K562 (cell line): ENCODE measurements around the gene MAML3. TPM values are rescaled to one million over a fixed set of nuclear protein-coding genes. Genes with fewer than 3 reads are reported as not detected.

ENCODE experiments used
- ATAC-seq: fragments of 200-7000 bp; cut with Tn5 transposase; 3 replicates; pipeline ENCODE4 v1.9.1; 2020; ENCODE audit warnings: moderate library complexity
- BruUV-seq: library from RNA; stranded (reverse); fragments of 400-500 nt; replicated peaks from 2 replicates; lab custom pipeline; 2021; lab: Mats Ljungman, UMichigan
- CTCF ChIA-PET: fragments of 300-600 bp; formaldehyde crosslinking; extraction: SDS; loops from one replicate; lab custom pipeline; 2021; ENCODE audit warnings: low intra/inter-chr PET ratio; lab: Yijun Ruan, JAX
- POLR2A ChIA-PET: fragments of 300-600, 350-650 bp; sonication (Branson Sonifier 250); formaldehyde crosslinking; extraction: SDS; loops from one replicate; lab custom pipeline; 2021; ENCODE audit warnings: antibody characterized with exemption, inconsistent platforms; lab: Yijun Ruan, JAX
- DNase-seq, 4 experiments: peaks; one replicate each; pipeline versions ENCODE4 v3.0.0 to v3.0.0-alpha.2; 2011 to 2018; ENCODE audit warnings: low spot score in 3 of 4, mixed read lengths in 3 of 4; ENCODE audit errors: extremely low read depth in 1 of 4
- FAIRE-seq: peaks from 2 replicates; lab custom pipeline; 2011; peaks lifted over from hg19 to GRCh38; lab: Jason Lieb, UNC
- H2AFZ ChIP-seq: 2 replicates; pipeline ENCODE4 v1.6.0; 2011; ENCODE audit warnings: low read depth, low read length, control low read depth, inconsistent platforms
- H3K27ac ChIP-seq: fragments of 200-600 bp; 3 replicates; pipeline ENCODE4 v1.8.0; 2011; ENCODE audit warnings: low read depth, mild to moderate bottlenecking, control low read depth, inconsistent platforms, low read length, moderate library complexity, mixed read lengths; ENCODE audit errors: extremely low read depth
- H3K27me3 ChIP-seq, 2 experiments: fragments of 300-600 bp in 1 of 2; 2 replicates in 1 of 2; 3 replicates in 1 of 2; pipeline versions ENCODE4 v1.6.0 to v1.8.0; 2011; ENCODE audit warnings: inconsistent platforms in 2 of 2, low read length in 2 of 2, mild to moderate bottlenecking in 1 of 2, mixed read lengths in 1 of 2, moderate library complexity in 1 of 2; ENCODE audit not compliant: control insufficient read depth in 2 of 2, insufficient read depth in 2 of 2
- H3K36me3 ChIP-seq: fragments of 300-600 bp; 3 replicates; pipeline ENCODE4 v1.8.0; 2011; ENCODE audit warnings: mild to moderate bottlenecking, low read length, inconsistent platforms; ENCODE audit not compliant: control insufficient read depth, insufficient read depth
- H3K4me1 ChIP-seq, 2 experiments: fragments of 200-600 bp in 1 of 2; replicated peaks in 1 of 2; 2 replicates in 1 of 2; 3 replicates in 1 of 2; pipeline versions ENCODE4 v1.5.1 to v1.8.0; 2011; ENCODE audit warnings: inconsistent platforms in 2 of 2, low read length in 2 of 2, mild to moderate bottlenecking in 1 of 2, mixed read lengths in 1 of 2, moderate library complexity in 1 of 2; ENCODE audit not compliant: control insufficient read depth in 2 of 2, insufficient read depth in 2 of 2
- H3K4me2 ChIP-seq: 2 replicates; pipeline ENCODE4 v1.6.1; 2011; ENCODE audit warnings: low read length, control low read depth, inconsistent platforms, mixed read lengths; ENCODE audit not compliant: insufficient read depth
- H3K4me3 ChIP-seq: fragments of 200-600 bp; sonication (generic), shearing (Covaris generic); 2 replicates; pipeline ENCODE4 v1.5.1; 2016; ENCODE audit warnings: control low read depth, inconsistent platforms
- H3K79me2 ChIP-seq: fragments of 200-600 bp; 3 replicates; pipeline ENCODE4 v1.8.0; 2011; ENCODE audit warnings: low read length, inconsistent platforms; ENCODE audit not compliant: control insufficient read depth, insufficient read depth
- H3K9ac ChIP-seq, 2 experiments: 2 replicates each; pipeline versions ENCODE4 v1.6.0 to v1.6.1; 2011; ENCODE audit warnings: low read depth in 2 of 2, low read length in 2 of 2, control low read depth in 1 of 2, inconsistent platforms in 1 of 2, mild to moderate bottlenecking in 1 of 2, mixed read lengths in 1 of 2; ENCODE audit not compliant: insufficient read depth in 1 of 2
- H3K9me1 ChIP-seq: one replicate; pipeline ENCODE4 v1.6.0; 2011; ENCODE audit warnings: inconsistent platforms, mild to moderate bottlenecking, low read length, moderate library complexity; ENCODE audit not compliant: control insufficient read depth, insufficient read depth
- H3K9me3 ChIP-seq: replicated peaks from 2 replicates; pipeline ENCODE4 v1.5.1; 2011; ENCODE audit warnings: low read depth, low read length, inconsistent platforms; ENCODE audit not compliant: control insufficient read depth, insufficient read depth
- H4K20me1 ChIP-seq: replicated peaks from 2 replicates; pipeline ENCODE4 v1.6.1; 2011; ENCODE audit warnings: low read length, inconsistent platforms, mixed read lengths; ENCODE audit not compliant: control insufficient read depth, insufficient read depth
- ARID2 ChIP-seq: fragments of 450-650 bp; IDR thresholded peaks from 2 replicates; pipeline ENCODE4 v1.6.1; 2017; ENCODE audit warnings: antibody characterized with exemption, mild to moderate bottlenecking
- HBP1 ChIP-seq: fragments of 450-650 bp; formaldehyde crosslinking; IDR thresholded peaks from 2 replicates; pipeline ENCODE4 v1.4.0; 2022; ENCODE audit warnings: missing genetic modification characterization
- THAP12 ChIP-seq: fragments of 250-450 bp; sonication (Bioruptor Pico); IDR thresholded peaks from 2 replicates; pipeline ENCODE4 v1.9.0; 2021; ENCODE audit warnings: mild to moderate bottlenecking, inconsistent platforms
- ZBTB8A ChIP-seq: fragments of 450-650 bp; IDR thresholded peaks from 2 replicates; pipeline ENCODE4 v1.6.1; 2018; ENCODE audit warnings: mild to moderate bottlenecking, moderate library complexity; ENCODE audit not compliant: partially characterized antibody
- ZFX ChIP-seq: sonication (generic); formaldehyde crosslinking; IDR thresholded peaks from 2 replicates; pipeline ENCODE4 v1.8.0; 2022; ENCODE audit warnings: mild to moderate bottlenecking, missing genetic modification reagents, moderate library complexity
- ZMIZ1 ChIP-seq, 2 experiments: fragments of 150-350 bp in 1 of 2; IDR thresholded peaks; 2 replicates each; pipeline ENCODE4 v1.6.1; 2012 to 2016; ENCODE audit warnings: low read depth in 2 of 2, low read length in 2 of 2, mild to moderate bottlenecking in 1 of 2, moderate library complexity in 1 of 2
- ZNF174 ChIP-seq: fragments of 250-450 bp; sonication (Bioruptor Pico); IDR thresholded peaks from 2 replicates; pipeline ENCODE4 v1.4.0; 2020; ENCODE audit warnings: mild to moderate bottlenecking
- WGBS: fragments of 100-300 bp; shearing (Covaris generic); methylation state at CpG from one replicate; pipeline ENCODE4 v1.1.6; 2016; ENCODE audit warnings: low coverage, mixed read lengths; ENCODE audit not compliant: insufficient coverage; ENCODE audit errors: missing lambda C conversion rate; 5-methylcytosine and 5-hydroxymethylcytosine counted together
- in situ Hi-C: fragments of 300-500 bp; cut with MboI; formaldehyde crosslinking; loops from 4 replicates; pipeline ENCODE4 v1.15.0; 2018; ENCODE audit warnings: inconsistent platforms, mixed read lengths
- intact Hi-C: fragments of 100-400 bp; cut with micrococcal nuclease; formaldehyde crosslinking; loops from 2 replicates; pipeline ENCODE4 v1.14.2; 2022
- polyA plus RNA-seq, 8 experiments: library from polyadenylated mRNA; depleted of rRNA in 4 of 8; stranded (reverse) in 5 of 8; unstranded in 3 of 8; fragments of >200 nt; fragmentation: Nextera tagmentation in 2 of 8; fragmentation: Illumina TruSeq in 1 of 8; extraction: Ambion mirVana in 2 of 8; extraction: Trizol in 1 of 8; gene quantifications; 2 replicates each; pipeline versions ENCODE4 v1.2.1 to v1.2.3, GENCODE V29; 2011 to 2014; ENCODE audit warnings: inconsistent platforms in 1 of 8, missing spikeins in 1 of 8
- total RNA-seq, 7 experiments: library from RNA; depleted of rRNA in 6 of 7; stranded (reverse); fragments of >200 nt in 6 of 7; fragmentation: Illumina TruSeq in 2 of 7; extraction: Trizol in 2 of 7; gene quantifications; 2 replicates each; pipeline versions ENCODE4 v1.2.1 to v1.2.3, GENCODE V29; 2011 to 2021; ENCODE audit warnings: low replicate concordance in 1 of 7
- TF ChIP-seq, protein P1 (sequence below): sonication (generic); formaldehyde crosslinking; IDR thresholded peaks from 2 replicates; pipeline ENCODE4 v1.8.1; 2023; ENCODE audit warnings: missing genetic modification reagents, mild to moderate bottlenecking, borderline replicate concordance

Gene MAML3
- total and polyA plus RNA-seq, 9 of the 15 experiments (the other 6 are each of a cell fraction or from before 2014, with no cell fraction given): 0.01 to 0.55 (median 0.25) TPM

DNA sequence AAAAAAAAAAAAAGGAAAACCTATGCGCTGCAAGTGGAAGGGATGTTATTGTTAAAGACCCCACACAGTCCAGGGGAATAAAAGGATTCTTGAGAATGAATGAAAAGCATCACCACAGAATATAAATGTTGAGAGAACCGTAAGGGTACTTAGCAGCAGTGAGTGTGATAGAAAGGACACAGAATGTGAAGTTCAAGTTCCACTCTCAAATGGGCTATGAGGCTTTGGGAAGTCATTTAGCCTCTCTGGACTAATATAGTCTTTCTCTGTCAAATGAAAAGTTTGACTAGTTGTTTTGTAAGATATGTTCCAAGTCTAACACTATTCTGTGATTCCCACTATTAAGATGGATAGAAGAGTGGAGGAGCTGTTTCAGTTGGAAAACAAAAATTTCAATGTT is 35.8 kb upstream of the MAML3 start:
- no TSS peak for BruUV-seq
- CTCF ChIA-PET: no interaction called here
- H3K4me3 ChIP-seq: no peak overlapping the region
- no peaks in the 10 kb centered on the region for H3K9me1 ChIP-seq
- no peaks in the 10 kb centered on the region for H3K36me3 ChIP-seq
- POLR2A ChIA-PET: no interaction called here
- no peak overlapping the region for H3K4me2 ChIP-seq
- intact Hi-C loops: no loop called here
- no peaks in the 10 kb centered on the region for H3K4me1 ChIP-seq
- WGBS: 0% methylated on average over 1 of the region's 2 CpGs
- H3K9me3 ChIP-seq: no peaks in the 10 kb centered on the region
- H2AFZ ChIP-seq: no peak overlapping the region
- H4K20me1 ChIP-seq: no peaks in the 10 kb centered on the region
- FAIRE-seq (no peak), ATAC-seq (no peak), DNase-seq (no peak)
- H3K27ac ChIP-seq: no peak overlapping the region
- H3K79me2 ChIP-seq: no peaks in the 10 kb centered on the region
- in situ Hi-C loops: no loop called here
- peaks cover 0 to 5% of the 10 kb centered on the region in 2 experiments; a peak in 1 of 5 replicates for H3K27me3 ChIP-seq
- H3K9ac ChIP-seq: no peak overlapping the region
- TF ChIP-seq THAP12 (CRISPR knock-in tag) (no peak), ZFX (CRISPR knock-in tag) (no peak), ARID2 (no peak), HBP1 (no peak), ZNF174 (CRISPR knock-in tag) (no peak), ZBTB8A (no peak), ZMIZ1 (IDR thresholded peaks at IDR 0.05; ENCODE audit: low read depth in 2 of 2, low read length in 2 of 2) (no peak)
- TF ChIP-seq, protein P1, sequence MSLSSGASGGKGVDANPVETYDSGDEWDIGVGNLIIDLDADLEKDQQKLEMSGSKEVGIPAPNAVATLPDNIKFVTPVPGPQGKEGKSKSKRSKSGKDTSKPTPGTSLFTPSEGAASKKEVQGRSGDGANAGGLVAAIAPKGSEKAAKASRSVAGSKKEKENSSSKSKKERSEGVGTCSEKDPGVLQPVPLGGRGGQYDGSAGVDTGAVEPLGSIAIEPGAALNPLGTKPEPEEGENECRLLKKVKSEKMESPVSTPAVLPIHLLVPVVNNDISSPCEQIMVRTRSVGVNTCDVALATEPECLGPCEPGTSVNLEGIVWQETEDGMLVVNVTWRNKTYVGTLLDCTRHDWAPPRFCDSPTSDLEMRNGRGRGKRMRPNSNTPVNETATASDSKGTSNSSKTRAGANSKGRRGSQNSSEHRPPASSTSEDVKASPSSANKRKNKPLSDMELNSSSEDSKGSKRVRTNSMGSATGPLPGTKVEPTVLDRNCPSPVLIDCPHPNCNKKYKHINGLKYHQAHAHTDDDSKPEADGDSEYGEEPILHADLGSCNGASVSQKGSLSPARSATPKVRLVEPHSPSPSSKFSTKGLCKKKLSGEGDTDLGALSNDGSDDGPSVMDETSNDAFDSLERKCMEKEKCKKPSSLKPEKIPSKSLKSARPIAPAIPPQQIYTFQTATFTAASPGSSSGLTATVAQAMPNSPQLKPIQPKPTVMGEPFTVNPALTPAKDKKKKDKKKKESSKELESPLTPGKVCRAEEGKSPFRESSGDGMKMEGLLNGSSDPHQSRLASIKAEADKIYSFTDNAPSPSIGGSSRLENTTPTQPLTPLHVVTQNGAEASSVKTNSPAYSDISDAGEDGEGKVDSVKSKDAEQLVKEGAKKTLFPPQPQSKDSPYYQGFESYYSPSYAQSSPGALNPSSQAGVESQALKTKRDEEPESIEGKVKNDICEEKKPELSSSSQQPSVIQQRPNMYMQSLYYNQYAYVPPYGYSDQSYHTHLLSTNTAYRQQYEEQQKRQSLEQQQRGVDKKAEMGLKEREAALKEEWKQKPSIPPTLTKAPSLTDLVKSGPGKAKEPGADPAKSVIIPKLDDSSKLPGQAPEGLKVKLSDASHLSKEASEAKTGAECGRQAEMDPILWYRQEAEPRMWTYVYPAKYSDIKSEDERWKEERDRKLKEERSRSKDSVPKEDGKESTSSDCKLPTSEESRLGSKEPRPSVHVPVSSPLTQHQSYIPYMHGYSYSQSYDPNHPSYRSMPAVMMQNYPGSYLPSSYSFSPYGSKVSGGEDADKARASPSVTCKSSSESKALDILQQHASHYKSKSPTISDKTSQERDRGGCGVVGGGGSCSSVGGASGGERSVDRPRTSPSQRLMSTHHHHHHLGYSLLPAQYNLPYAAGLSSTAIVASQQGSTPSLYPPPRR (CRISPR knock-in tag): no peak
